ENCODE measurements around the gene FSHR.

FSHR gene

GRCh38 chr2:48948400-48949125 lies 205.8 kb downstream of the FSHR start:
- no peak for DNase-seq

DNA sequence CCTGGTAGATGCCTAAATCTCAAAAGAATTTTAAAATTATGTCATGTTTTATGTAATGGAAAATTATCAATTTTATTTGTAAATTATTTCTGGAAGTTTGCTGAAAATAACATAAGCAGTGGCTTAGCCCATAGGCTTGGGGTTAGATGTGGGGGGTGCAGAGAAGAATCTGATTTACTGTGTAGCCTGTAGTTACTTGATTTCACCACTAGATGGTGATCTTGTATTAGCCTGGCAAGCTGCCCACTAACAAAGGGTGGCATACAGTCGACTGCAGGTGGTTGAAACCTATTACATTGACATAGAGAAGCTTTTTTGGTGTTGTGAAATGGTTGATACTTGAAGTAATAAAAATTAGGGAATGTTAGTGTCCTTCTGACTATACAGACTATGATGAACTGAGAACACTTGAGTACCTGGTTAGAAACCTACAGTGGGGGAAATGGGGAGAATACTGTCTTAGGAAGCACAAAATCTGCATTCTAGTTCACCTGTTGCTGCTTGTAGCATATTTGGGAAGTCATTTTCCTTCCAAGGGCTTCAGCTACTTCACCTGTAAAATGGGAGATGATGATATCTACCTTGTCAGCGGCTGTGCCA lies 207.8 kb downstream of the FSHR start:
- peak; percentile 60 for DNase-seq

DNA sequence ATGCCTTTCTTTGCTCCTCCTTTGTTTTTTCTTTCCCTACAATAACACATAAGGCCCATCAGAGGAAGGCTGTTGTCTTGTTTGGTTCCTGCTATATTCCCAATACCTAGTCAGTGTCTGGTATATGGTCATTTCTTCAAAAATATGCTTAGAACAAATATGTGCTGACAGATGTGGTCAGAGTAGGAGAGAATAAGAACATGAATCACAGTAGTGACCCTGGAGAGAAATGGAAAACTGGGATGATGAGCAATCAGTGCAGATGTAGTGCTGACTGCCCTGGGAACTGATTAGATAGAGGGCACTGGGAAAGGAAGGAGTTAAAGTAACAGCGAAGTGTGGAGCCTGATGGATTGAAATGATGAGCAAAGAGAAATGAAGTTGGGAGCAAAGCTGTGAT lies 209.4 kb downstream of the FSHR start:
- no peak for DNase-seq

DNA sequence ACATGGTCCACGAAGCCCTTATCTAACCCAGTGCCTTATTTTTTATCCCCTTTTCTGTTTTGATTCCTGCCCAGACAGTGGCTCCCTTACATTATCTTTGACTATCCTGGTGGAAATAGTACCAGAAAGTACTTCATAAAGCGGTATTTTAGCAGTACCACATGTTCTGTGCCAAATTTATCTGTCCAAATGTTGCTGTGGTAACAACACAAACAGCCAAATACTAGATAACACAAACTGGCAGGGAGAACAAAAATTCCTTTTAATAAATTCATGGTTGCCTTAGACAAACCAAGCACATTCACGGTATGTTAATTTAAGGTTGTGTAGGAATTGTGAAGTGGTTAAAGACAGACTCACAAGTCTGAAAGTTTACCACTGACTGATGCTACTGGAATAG lies 210.9 kb downstream of the FSHR start:
- no peak for DNase-seq

- DNase-seq = no peak
Observed at GRCh38 chr2:48941908-48942307, 212.4 kb downstream of the FSHR start.

DNA sequence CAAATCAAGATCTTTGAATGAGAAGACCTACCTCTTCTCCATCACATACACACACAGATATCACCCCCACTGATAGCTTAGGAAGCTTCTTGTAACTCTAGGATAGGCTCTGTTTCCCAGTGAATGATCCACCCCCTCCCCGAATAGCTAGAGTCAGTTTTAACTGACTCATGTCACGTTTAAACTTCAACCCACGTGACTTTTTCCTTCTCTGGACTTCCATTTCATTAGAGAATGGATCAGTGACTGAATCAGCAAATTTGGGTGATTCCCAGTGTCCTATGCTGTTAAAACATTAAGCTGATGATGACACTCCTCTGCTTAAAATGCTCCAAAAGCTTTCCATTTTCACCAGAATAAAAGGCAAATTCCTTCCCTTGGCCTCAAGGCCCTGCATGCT lies 212.9 kb downstream of the FSHR start:
- DNase-seq = no peak

DNA sequence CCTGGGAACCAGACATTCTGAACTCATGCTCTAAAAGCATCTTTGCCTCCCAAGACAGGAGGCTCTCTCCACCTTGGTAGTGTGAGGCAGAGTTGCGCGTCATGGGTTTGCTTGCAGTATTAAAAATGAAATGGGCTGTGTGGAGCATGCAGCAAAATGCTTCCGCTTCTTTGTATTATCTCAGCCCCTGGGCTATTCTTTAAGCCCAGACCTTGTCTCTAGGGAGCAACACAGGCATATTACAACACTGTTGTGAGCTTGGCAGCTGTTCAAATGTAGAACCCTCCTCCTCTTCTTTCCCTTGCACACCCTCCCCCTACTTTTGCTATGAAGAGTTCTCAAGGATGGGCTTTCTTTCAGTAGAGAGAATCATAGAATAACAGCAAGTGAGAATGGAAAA lies 213.7 kb downstream of the FSHR start:
- peak; percentile 27 for DNase-seq

- DNase-seq = no peak
Observed at GRCh38 chr2:48939232-48939631, 215.1 kb downstream of the FSHR start.

DNA sequence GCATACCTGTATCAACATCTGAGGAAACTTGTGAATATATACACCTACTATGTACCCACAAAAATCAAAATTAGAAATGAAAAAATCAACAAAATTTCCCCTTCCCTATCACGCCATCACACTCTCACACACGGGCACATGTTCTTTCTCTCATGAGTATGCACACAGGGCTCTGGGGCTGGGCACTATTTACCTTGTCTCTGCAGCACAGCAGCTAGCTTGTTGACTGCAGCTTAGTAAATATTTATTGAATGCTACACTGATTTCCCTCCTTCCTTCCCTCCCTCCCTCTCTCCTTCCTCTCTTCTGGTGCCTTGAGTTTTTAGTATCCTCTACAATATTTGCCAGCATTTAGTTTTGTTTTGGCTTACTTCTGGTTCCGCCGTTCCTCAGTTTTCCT lies 216.1 kb downstream of the FSHR start:
- peak; percentile 4 for DNase-seq

DNA sequence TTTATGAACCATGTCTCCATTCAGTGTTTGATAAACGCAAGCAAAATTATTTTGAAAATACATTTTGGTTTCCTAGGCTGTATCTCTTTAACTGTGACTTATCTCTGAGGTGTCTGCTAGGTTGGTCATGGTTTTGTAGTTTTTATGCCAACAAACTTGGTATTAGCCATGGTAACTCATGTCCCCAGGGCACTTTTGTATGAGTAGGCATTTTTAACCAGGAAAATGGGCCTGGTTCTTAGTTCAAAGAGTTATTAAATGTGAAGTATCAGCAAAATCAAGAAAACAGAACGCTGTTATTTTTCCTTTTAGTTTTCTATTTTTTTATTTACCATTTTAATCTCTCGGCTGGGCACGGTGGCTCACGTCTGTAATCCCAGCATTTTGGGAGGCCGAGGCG lies 219.5 kb downstream of the FSHR start:
- DNase-seq = no peak

- DNase-seq = no peak
Observed at GRCh38 chr2:48933828-48934497, 220.4 kb downstream of the FSHR start.

- DNase-seq = no peak
Observed at GRCh38 chr2:48932667-48933066, 221.6 kb downstream of the FSHR start.

DNA sequence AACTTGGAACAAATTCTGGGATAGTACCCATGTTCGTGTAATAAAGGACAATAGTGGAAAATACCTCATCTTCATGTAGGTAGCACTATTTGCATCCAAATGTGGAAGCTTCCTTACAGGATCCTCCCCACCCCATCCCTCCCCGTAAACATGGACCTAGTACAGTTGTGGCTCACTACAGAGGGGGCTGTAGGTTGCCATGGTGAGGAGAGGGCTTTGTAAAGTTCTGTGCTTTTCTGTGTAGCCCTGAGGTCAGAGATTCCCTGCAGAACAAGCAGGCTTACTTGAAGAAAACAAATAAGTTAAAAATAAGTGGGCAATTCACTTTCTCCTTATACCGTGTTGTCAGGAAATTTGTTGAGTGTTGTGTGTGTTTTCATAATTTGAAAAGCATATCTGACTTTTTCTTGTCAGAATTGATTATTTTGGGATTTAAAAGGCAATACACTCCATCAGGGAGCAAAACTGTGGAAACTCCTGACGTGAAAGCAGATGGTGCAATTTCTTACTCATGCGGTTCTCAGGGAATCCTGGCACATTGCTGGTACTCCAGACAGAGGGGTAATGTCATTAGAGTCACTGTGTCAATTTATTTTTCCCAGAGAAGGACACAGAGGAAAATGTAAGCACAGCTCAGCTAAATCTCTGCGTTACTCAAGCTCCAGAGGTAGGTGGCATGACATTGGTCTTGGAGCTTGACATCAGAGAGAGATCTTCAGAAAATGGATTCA lies 224.6 kb downstream of the FSHR start:
- no peak for DNase-seq

DNA sequence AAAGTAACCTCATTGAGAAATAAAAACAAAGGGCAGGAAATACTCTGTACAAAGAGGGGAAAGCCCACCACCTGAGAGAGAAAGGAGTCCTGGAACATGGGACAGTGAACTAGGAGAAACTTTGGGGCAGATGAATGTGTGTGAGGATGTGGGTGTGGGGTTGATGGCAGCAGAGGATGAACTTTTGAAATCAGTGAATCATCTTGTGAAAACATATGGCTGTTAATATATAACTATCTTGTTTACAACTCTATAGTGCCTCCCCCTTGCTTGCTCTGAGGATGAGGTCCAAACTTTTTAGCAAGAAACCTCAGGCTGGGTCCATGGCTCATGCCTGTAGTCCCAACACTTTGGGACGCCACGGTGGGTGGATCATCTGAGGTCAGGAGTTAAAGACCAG lies 227.0 kb downstream of the FSHR start:
- DNase-seq = no peak

DNA sequence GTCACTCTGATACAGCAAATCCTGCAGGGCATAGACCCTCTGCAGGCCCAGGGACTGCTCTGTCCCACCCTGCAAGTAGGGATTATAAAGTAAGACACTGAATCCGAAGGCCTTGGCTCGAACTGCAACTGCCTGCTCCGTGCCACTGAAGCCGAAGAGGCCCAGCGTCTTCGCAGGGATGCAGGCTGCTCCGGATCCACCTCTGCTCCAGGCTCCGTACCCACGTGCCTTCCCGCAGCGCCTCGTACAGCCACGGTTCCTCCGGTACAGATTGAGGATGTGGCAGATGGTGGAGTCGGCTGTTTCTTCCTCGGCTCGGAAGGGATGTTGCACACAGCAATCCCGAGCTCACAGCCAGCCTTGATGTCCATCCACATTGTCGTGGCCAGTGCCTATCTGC lies 238.4 kb downstream of the FSHR start:
- no peak for DNase-seq

DNA sequence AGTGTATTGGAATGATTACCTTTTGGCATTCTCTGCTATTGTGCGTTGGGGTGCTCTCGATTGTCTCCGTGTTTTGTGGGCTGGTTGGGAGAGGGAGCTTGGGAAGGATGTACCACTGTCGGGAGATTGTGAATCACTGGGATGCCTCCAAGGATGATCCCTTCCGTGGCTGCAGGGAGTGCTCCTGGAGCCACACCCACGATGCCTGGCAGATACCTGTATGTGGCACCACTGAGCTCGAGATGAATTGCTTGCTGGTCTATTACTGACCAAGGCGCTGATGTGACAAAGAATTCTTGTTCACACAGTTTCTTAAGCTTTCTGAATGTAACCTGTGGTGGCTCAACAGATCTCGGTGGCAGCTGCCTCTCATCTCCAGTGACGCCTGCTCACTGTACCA lies 239.1 kb downstream of the FSHR start:
- DNase-seq = no peak

GRCh38 chr2:48914477-48915089 lies 239.7 kb downstream of the FSHR start:
- DNase-seq = no peak
